GM10248 (cell line): Measurements from ENCODE around the gene CFAP61.

ENCODE experiments used
- CTCF ChIA-PET: fragments of 300-600 bp; sonication (Branson Sonifier 250); formaldehyde crosslinking; extraction: SDS; loops from one replicate; lab custom pipeline; 2021; ENCODE audit warnings: antibody characterized with exemption; lab: Yijun Ruan, JAX
- POLR2A ChIA-PET: fragments of 350-650 bp; sonication (Branson Sonifier 250); formaldehyde crosslinking; extraction: SDS; loops from one replicate; lab custom pipeline; 2020; ENCODE audit warnings: antibody characterized with exemption; lab: Yijun Ruan, JAX
- DNase-seq: peaks from one replicate; pipeline ENCODE4 v3.0.0; 2012; ENCODE audit errors: extremely low spot score
- CTCF ChIP-seq: IDR thresholded peaks from 2 replicates; pipeline ENCODE4 v1.5.1; 2012; ENCODE audit warnings: mild to moderate bottlenecking, low read depth; ENCODE audit errors: extremely low read depth, missing control alignments, control extremely low read depth

CFAP61 gene

GRCh38 chr20:20331156-20331555 lies 278.8 kb downstream of the CFAP61 start:
- POLR2A ChIA-PET, result no interaction called here
- TF ChIP-seq CTCF, result no peak
- CTCF ChIA-PET, result interaction anchor here (0.7 to 1.4 kb wide), 2 partner anchors 31 to 76 kb away, joined by 3 read pairs; no protein-coding TSS in a partner anchor
- DNase-seq, result no peak

- TF ChIP-seq CTCF, result no peak
- ChIA-PET CTCF (interaction anchor here (1.4 kb wide), 1 partner anchor 31 kb away, joined by 3 read pairs; no protein-coding TSS in a partner anchor), POLR2A (interaction anchor here (0.6 kb wide), 1 partner anchor 392 kb away, joined by 5 read pairs; no protein-coding TSS in a partner anchor)
- no peak for DNase-seq
These were observed 279.5 kb downstream of the CFAP61 start for GRCh38 chr20:20331817-20332216.

GRCh38 chr20:20333866-20334265 lies 281.5 kb downstream of the CFAP61 start:
- ChIA-PET POLR2A (no interaction called here), CTCF (interaction anchor here (0.9 to 2.4 kb wide), 4 partner anchors 10 to 260 kb away, joined by 3 to 7 read pairs (median 4); no protein-coding TSS in a partner anchor)
- DNase-seq, result no peak
- no peak for TF ChIP-seq CTCF

GRCh38 chr20:20334489-20334888 lies 282.2 kb downstream of the CFAP61 start:
- CTCF ChIA-PET, result interaction anchor here (1.5 to 2.4 kb wide), 2 partner anchors 11 to 259 kb away, joined by 4 to 7 read pairs; no protein-coding TSS in a partner anchor
- POLR2A ChIA-PET, result no interaction called here
- DNase-seq, result peak; percentile 73
- TF ChIP-seq CTCF, result no peak

GRCh38 chr20:20338133-20338730 lies 285.9 kb downstream of the CFAP61 start:
- CTCF ChIA-PET, result interaction anchor here (0.8 kb wide), 1 partner anchor 12 kb away, joined by 3 read pairs; no protein-coding TSS in a partner anchor
- DNase-seq, result no peak
- POLR2A ChIA-PET, result no interaction called here
- no peak for TF ChIP-seq CTCF

- TF ChIP-seq CTCF, result no peak
- DNase-seq, result no peak
- CTCF ChIA-PET, result no interaction called here
- POLR2A ChIA-PET, result no interaction called here
These were observed 288.1 kb downstream of the CFAP61 start for GRCh38 chr20:20340443-20340842.

- no peak for DNase-seq
- TF ChIP-seq CTCF, result no peak
- ChIA-PET CTCF (interaction anchor here (1.9 kb wide), 1 partner anchor 17 kb away, joined by 5 read pairs; no protein-coding TSS in a partner anchor), POLR2A (no interaction called here)
These were observed 289.0 kb downstream of the CFAP61 start for GRCh38 chr20:20341371-20341770.
